ENCODE data around the gene NELL2. TPM values are rescaled to one million over a fixed set of nuclear protein-coding genes. Genes with fewer than 3 reads are reported as not detected.

Gene NELL2
- total RNA-seq, 6 donors from 2014 or later: 1.1 to 19.3 (median 4.2) TPM

GRCh38 chr12:44779766-44780165, 96.3 kb downstream of the NELL2 start:
- no peaks in the 10 kb centered on the region for H3K4me1 ChIP-seq
- H3K36me3 ChIP-seq: no peaks in the 10 kb centered on the region
- TF ChIP-seq POLR2AphosphoS5 (IDR thresholded peaks at IDR 0.05) (no peak), CTCF (IDR thresholded peaks at IDR 0.05) (no peak), EP300 (IDR thresholded peaks at IDR 0.05) (no peak), POLR2A (IDR thresholded peaks at IDR 0.05) (no peak)
- ATAC-seq (ENCODE audit: low FRiP score in 2 of 2): no peak
- no peak overlapping the region for H3K27ac ChIP-seq
- no peaks in the 10 kb centered on the region for H3K9me3 ChIP-seq
- no peaks in the 10 kb centered on the region for H3K27me3 ChIP-seq
- WGBS, 2 donors: 89 to 92% methylated on average over 6 of the region's 6 CpGs
- DNase-seq: no peak
- H3K4me3 ChIP-seq: no peak overlapping the region

- Histone ChIP-seq H3K9me3 (no peaks in the 10 kb centered on the region), H3K4me1 (no peaks in the 10 kb centered on the region), H3K27me3 (no peaks in the 10 kb centered on the region), H3K27ac (no peak overlapping the region), H3K4me3 (no peak overlapping the region), H3K36me3 (no peaks in the 10 kb centered on the region)
- no peak for TF ChIP-seq CTCF (IDR thresholded peaks at IDR 0.05)
- no peak for TF ChIP-seq POLR2AphosphoS5 (IDR thresholded peaks at IDR 0.05)
- no peak for TF ChIP-seq POLR2A (IDR thresholded peaks at IDR 0.05)
- no peak for TF ChIP-seq EP300 (IDR thresholded peaks at IDR 0.05)
- 85 to 95% methylated on average over 1 of the region's 1 CpG for WGBS, 2 donors
- no peak for ATAC-seq (ENCODE audit: low FRiP score in 2 of 2)
- no peak for DNase-seq
These were observed 97.3 kb downstream of the NELL2 start for GRCh38 chr12:44778863-44779262.

GRCh38 chr12:44777044-44777443, 99.1 kb downstream of the NELL2 start:
- H3K36me3 ChIP-seq: no peaks in the 10 kb centered on the region
- no peaks in the 10 kb centered on the region for H3K9me3 ChIP-seq
- no peak for ATAC-seq (ENCODE audit: low FRiP score in 2 of 2)
- 89 to 100% methylated on average over 1 of the region's 1 CpG for WGBS, 2 donors
- H3K4me3 ChIP-seq: no peak overlapping the region
- TF ChIP-seq CTCF (IDR thresholded peaks at IDR 0.05) (no peak), POLR2A (IDR thresholded peaks at IDR 0.05) (no peak), EP300 (IDR thresholded peaks at IDR 0.05) (no peak), POLR2AphosphoS5 (IDR thresholded peaks at IDR 0.05) (no peak)
- H3K4me1 ChIP-seq: no peaks in the 10 kb centered on the region
- H3K27me3 ChIP-seq: no peaks in the 10 kb centered on the region
- DNase-seq: no peak
- no peak overlapping the region for H3K27ac ChIP-seq

- ATAC-seq (ENCODE audit: low FRiP score in 2 of 2): no peak
- no peak overlapping the region for H3K27ac ChIP-seq
- WGBS, 2 donors: 90 to 92% methylated on average over 6 of the region's 6 CpGs
- no peaks in the 10 kb centered on the region for H3K9me3 ChIP-seq
- H3K27me3 ChIP-seq: no peaks in the 10 kb centered on the region
- DNase-seq: no peak
- TF ChIP-seq CTCF (IDR thresholded peaks at IDR 0.05) (no peak), EP300 (IDR thresholded peaks at IDR 0.05) (no peak), POLR2AphosphoS5 (IDR thresholded peaks at IDR 0.05) (no peak), POLR2A (IDR thresholded peaks at IDR 0.05) (no peak)
- H3K36me3 ChIP-seq: no peaks in the 10 kb centered on the region
- H3K4me1 ChIP-seq: no peaks in the 10 kb centered on the region
- H3K4me3 ChIP-seq: no peak overlapping the region
These were observed 100.2 kb downstream of the NELL2 start for GRCh38 chr12:44775901-44776300.

GRCh38 chr12:44774815-44775411, 101.2 kb downstream of the NELL2 start:
- no peak for ATAC-seq (ENCODE audit: low FRiP score in 2 of 2)
- Histone ChIP-seq H3K4me1 (no peaks in the 10 kb centered on the region), H3K36me3 (no peaks in the 10 kb centered on the region), H3K27ac (no peak overlapping the region), H3K27me3 (no peaks in the 10 kb centered on the region), H3K9me3 (no peaks in the 10 kb centered on the region), H3K4me3 (no peak overlapping the region)
- no peak for DNase-seq
- 73 to 77% methylated on average over 11 of the region's 11 CpGs for WGBS, 2 donors
- no peak for TF ChIP-seq POLR2A (IDR thresholded peaks at IDR 0.05)
- peak in 4 of 6 experiments; percentile 29 to 52 (median 42) for TF ChIP-seq CTCF (IDR thresholded peaks at IDR 0.05)
- TF ChIP-seq POLR2AphosphoS5 (IDR thresholded peaks at IDR 0.05): no peak

Measured in upper lobe of left lung (tissue), 6 donors.